K562 (cell line): ENCODE data around the gene FAM219A. TPM values are rescaled to one million over a fixed set of nuclear protein-coding genes. Genes with fewer than 3 reads are reported as not detected.
A peak's percentile ranks its signal among the peaks of the same experiment; 100 is the strongest.

Experiments used
- ARID1B ChIP-seq: fragments of 450-650 bp; IDR thresholded peaks from 2 replicates; pipeline ENCODE4 v1.6.1; 2016; ENCODE audit warnings: antibody characterized with exemption, mild to moderate bottlenecking, inconsistent platforms
- C11orf30 ChIP-seq: fragments of 450-650 bp; IDR thresholded peaks from 2 replicates; pipeline ENCODE4 v1.6.1; 2016; ENCODE audit warnings: low read depth, mild to moderate bottlenecking
- HNRNPUL1 ChIP-seq: fragments of 200-400 bp; formaldehyde crosslinking; IDR thresholded peaks from 2 replicates; pipeline ENCODE4 v1.6.1; 2017; ENCODE audit warnings: low read length
- ILF3 ChIP-seq: fragments of 450-650 bp; IDR thresholded peaks from 2 replicates; pipeline ENCODE4 v1.6.1; 2018; ENCODE audit warnings: antibody characterized with exemption, mild to moderate bottlenecking, moderate library complexity, borderline replicate concordance
- KLF16 ChIP-seq: IDR thresholded peaks from 2 replicates; pipeline ENCODE4 v1.6.1; 2016; ENCODE audit warnings: antibody characterized with exemption
- MAFF ChIP-seq: IDR thresholded peaks from 2 replicates; pipeline ENCODE4 v1.6.1; 2012; ENCODE audit warnings: low read length, improper control_type of control experiment
- MAFG ChIP-seq: fragments of 450-650 bp; conservative IDR thresholded peaks from 2 replicates; pipeline ENCODE4 v1.6.1; 2016; ENCODE audit warnings: missing genetic modification characterization, missing compliant biosample characterization
- MAFK ChIP-seq: IDR thresholded peaks from 2 replicates; pipeline ENCODE4 v1.6.1; 2011; ENCODE audit warnings: low read length, improper control_type of control experiment
- MTA2 ChIP-seq: fragments of 450-650 bp; IDR thresholded peaks from 2 replicates; pipeline ENCODE4 v1.6.1; 2016; ENCODE audit warnings: low read depth
- NFE2 ChIP-seq: IDR thresholded peaks from 2 replicates; pipeline ENCODE4 v1.6.1; 2014; ENCODE audit warnings: antibody characterized with exemption, low read depth
- NFE2L1 ChIP-seq: fragments of 450-650 bp; IDR thresholded peaks from 2 replicates; pipeline ENCODE4 v1.6.1; 2016; ENCODE audit warnings: missing genetic modification characterization, low read depth, mild to moderate bottlenecking, missing compliant biosample characterization, moderate library complexity, borderline replicate concordance
- PURB ChIP-seq: sonication (generic); formaldehyde crosslinking; IDR thresholded peaks from 2 replicates; pipeline ENCODE4 v1.9.0; 2021; ENCODE audit warnings: low read depth, mild to moderate bottlenecking, missing genetic modification reagents
- SMAD3 ChIP-seq: fragments of 450-650 bp; formaldehyde crosslinking; conservative IDR thresholded peaks from 2 replicates; pipeline ENCODE4 v1.4.0; 2020; ENCODE audit warnings: mild to moderate bottlenecking
- SNRNP70 ChIP-seq: fragments of 200-400 bp; formaldehyde crosslinking; optimal IDR thresholded peaks from 2 replicates; pipeline ENCODE3; 2017; ENCODE audit warnings: low read depth, low read length
- ZNF780A ChIP-seq: fragments of 250-450 bp; sonication (Bioruptor Pico); IDR thresholded peaks from 2 replicates; pipeline ENCODE4 v1.5.0; 2021; ENCODE audit warnings: mild to moderate bottlenecking
- polyA plus RNA-seq, 8 experiments: library from polyadenylated mRNA; depleted of rRNA in 4 of 8; stranded (reverse) in 5 of 8; unstranded in 3 of 8; fragments of >200 nt; fragmentation: Nextera tagmentation in 2 of 8; fragmentation: Illumina TruSeq in 1 of 8; extraction: Ambion mirVana in 2 of 8; extraction: Trizol in 1 of 8; gene quantifications; 2 replicates each; pipeline versions ENCODE4 v1.2.1 to v1.2.3, GENCODE V29; 2011 to 2014; ENCODE audit warnings: inconsistent platforms in 1 of 8, missing spikeins in 1 of 8
- total RNA-seq, 7 experiments: library from RNA; depleted of rRNA in 6 of 7; stranded (reverse); fragments of >200 nt in 6 of 7; fragmentation: Illumina TruSeq in 2 of 7; extraction: Trizol in 2 of 7; gene quantifications; 2 replicates each; pipeline versions ENCODE4 v1.2.1 to v1.2.3, GENCODE V29; 2011 to 2021; ENCODE audit warnings: low replicate concordance in 1 of 7
- TF ChIP-seq, protein P1 (sequence below): fragments of 450-650 bp; IDR thresholded peaks from 2 replicates; pipeline ENCODE4 v1.6.1; 2016; ENCODE audit warnings: mild to moderate bottlenecking
- TF ChIP-seq, protein P2 (sequence below): sonication (generic); formaldehyde crosslinking; IDR thresholded peaks from 2 replicates; pipeline ENCODE4 v1.9.0; 2022; ENCODE audit warnings: mild to moderate bottlenecking, missing genetic modification reagents
- TF ChIP-seq, protein P3 (sequence below): IDR thresholded peaks from 3 replicates; pipeline ENCODE4 v1.6.1; 2011; ENCODE audit warnings: borderline replicate concordance, mild to moderate bottlenecking; ENCODE audit not compliant: insufficient read length, insufficient read depth
- TF ChIP-seq, protein P4 (sequence below): sonication (generic); formaldehyde crosslinking; IDR thresholded peaks from 2 replicates; pipeline ENCODE4 v1.8.0; 2022; ENCODE audit warnings: mild to moderate bottlenecking, missing genetic modification reagents

FAM219A gene
- total and polyA plus RNA-seq, 9 of the 15 experiments (the other 6 are each of a cell fraction or from before 2014, with no cell fraction given) = 0.63 to 8.6 (median 2.9) TPM

DNA sequence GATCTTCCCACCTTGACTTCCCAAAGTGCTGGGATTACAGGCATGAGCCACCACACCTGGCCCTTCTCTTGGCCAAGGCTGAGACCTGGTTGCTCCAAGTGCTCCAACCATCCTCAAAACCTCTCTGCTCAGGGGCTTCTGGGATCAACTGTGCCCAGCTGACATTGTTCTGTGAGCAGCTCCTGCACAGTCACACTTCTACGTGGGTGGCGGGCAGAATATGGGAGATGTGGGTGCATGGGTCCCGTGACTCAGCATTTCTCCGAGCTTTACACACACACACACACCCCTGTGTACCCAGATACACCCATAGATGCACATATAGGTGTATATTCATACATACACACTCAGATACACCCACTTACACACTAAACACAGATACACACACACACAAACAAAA lies 71.1 kb downstream of the FAM219A start (continued):
- TF ChIP-seq, protein P1, sequence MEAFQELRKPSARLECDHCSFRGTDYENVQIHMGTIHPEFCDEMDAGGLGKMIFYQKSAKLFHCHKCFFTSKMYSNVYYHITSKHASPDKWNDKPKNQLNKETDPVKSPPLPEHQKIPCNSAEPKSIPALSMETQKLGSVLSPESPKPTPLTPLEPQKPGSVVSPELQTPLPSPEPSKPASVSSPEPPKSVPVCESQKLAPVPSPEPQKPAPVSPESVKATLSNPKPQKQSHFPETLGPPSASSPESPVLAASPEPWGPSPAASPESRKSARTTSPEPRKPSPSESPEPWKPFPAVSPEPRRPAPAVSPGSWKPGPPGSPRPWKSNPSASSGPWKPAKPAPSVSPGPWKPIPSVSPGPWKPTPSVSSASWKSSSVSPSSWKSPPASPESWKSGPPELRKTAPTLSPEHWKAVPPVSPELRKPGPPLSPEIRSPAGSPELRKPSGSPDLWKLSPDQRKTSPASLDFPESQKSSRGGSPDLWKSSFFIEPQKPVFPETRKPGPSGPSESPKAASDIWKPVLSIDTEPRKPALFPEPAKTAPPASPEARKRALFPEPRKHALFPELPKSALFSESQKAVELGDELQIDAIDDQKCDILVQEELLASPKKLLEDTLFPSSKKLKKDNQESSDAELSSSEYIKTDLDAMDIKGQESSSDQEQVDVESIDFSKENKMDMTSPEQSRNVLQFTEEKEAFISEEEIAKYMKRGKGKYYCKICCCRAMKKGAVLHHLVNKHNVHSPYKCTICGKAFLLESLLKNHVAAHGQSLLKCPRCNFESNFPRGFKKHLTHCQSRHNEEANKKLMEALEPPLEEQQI = no peak
- TF ChIP-seq SMAD3 (CRISPR knock-in tag) (no peak), PURB (CRISPR knock-in tag) (no peak), MAFF (peak; percentile 42; the same call in 1 of the 2 replicates), MAFK (peak; percentile 26; the same call in 1 of the 2 replicates), NFE2 (peak; percentile 77), ARID1B (no peak), NFE2L1 (tag) (peak; percentile 48), MTA2 (no peak), SNRNP70 (no peak), ZNF780A (CRISPR knock-in tag) (no peak), KLF16 (no peak), MAFG (tag) (peak; percentile 79), HNRNPUL1 (no peak), ILF3 (no peak), C11orf30 (peak; percentile 57; the same call in 1 of the 2 replicates)
- TF ChIP-seq, protein P2, sequence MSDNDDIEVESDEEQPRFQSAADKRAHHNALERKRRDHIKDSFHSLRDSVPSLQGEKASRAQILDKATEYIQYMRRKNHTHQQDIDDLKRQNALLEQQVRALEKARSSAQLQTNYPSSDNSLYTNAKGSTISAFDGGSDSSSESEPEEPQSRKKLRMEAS (CRISPR knock-in tag) = no peak
- TF ChIP-seq, protein P3, sequence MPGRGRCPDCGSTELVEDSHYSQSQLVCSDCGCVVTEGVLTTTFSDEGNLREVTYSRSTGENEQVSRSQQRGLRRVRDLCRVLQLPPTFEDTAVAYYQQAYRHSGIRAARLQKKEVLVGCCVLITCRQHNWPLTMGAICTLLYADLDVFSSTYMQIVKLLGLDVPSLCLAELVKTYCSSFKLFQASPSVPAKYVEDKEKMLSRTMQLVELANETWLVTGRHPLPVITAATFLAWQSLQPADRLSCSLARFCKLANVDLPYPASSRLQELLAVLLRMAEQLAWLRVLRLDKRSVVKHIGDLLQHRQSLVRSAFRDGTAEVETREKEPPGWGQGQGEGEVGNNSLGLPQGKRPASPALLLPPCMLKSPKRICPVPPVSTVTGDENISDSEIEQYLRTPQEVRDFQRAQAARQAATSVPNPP = no peak
- TF ChIP-seq, protein P4, sequence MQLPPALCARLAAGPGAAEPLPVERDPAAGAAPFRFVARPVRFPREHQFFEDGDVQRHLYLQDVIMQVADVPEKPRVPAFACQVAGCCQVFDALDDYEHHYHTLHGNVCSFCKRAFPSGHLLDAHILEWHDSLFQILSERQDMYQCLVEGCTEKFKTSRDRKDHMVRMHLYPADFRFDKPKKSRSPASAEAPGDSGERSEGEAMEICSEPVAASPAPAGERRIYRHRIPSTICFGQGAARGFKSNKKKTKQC = no peak
